Suprapubic skin (tissue), 3 donors: ENCODE results near the gene PRR7.

Experiments used
- CTCF ChIP-seq, 2 donors: fragments of 200-600 bp in 1 of 2; fragments of 450-650 bp in 1 of 2; sonication (generic) in 1 of 2; IDR thresholded peaks; one replicate each; pipeline ENCODE4 v1.5.1; 2016 to 2019; ENCODE audit warnings: antibody characterized with exemption in 2 of 2, mild to moderate bottlenecking in 1 of 2, moderate library complexity in 1 of 2
- POLR2AphosphoS5 ChIP-seq, 3 donors: sonication (generic); formaldehyde crosslinking; IDR thresholded peaks; one replicate each; pipeline ENCODE4 v1.6.1; 2017; ENCODE audit warnings: antibody characterized with exemption in 3 of 3

GRCh38 chr5:177458912-177459350 lies 12.3 kb downstream of the PRR7 start:
- TF ChIP-seq CTCF (IDR thresholded peaks at IDR 0.05) (no peak), POLR2AphosphoS5 (IDR thresholded peaks at IDR 0.05) (no peak)
